EH (cell line): ENCODE measurements around the gene THAP10.
"Not testable (repeated sequence)": the region's sequence is repeated elsewhere in the genome, so short reads cannot be mapped to it uniquely, and the experiment has no call there.

ENCODE experiments used
- DNase-seq: peaks from one replicate; pipeline ENCODE4 v3.0.0-alpha.2; 2015; ENCODE audit warnings: low read depth

Gene THAP10

GRCh38 chr15:70892002-70892911, at the start of gene THAP10, which contains the start of gene LRRC49:
Gene THAP10, minus strand, starts transcription at chr15:70892433. Its CDS starts 161 bp downstream, at chr15:70892272.
Gene LRRC49, plus strand, starts transcription at chr15:70892826. Its CDS starts 69 bp downstream, at chr15:70892895.
- DNase-seq: peak; percentile 99

- DNase-seq: no peak
Measured at GRCh38 chr15:70936326-70936725, 44.1 kb upstream of the THAP10 start.

GRCh38 chr15:70935631-70936030, 43.4 kb upstream of the THAP10 start:
- DNase-seq: no peak

- no peak for DNase-seq
Measured at GRCh38 chr15:70933411-70933810, 41.2 kb upstream of the THAP10 start.

GRCh38 chr15:70932397-70932796, 40.2 kb upstream of the THAP10 start:
- no peak for DNase-seq

GRCh38 chr15:70931821-70932220, 39.6 kb upstream of the THAP10 start:
- DNase-seq: no peak

- DNase-seq: not testable (repeated sequence)
Measured at GRCh38 chr15:70926914-70927313, 34.7 kb upstream of the THAP10 start.

- peak; percentile 24 for DNase-seq
Measured at GRCh38 chr15:70923311-70924080, 31.3 kb upstream of the THAP10 start.

- no peak for DNase-seq
Measured at GRCh38 chr15:70922119-70922518, 29.9 kb upstream of the THAP10 start.

GRCh38 chr15:70920981-70921696, 28.9 kb upstream of the THAP10 start:
- DNase-seq: no peak

GRCh38 chr15:70917955-70918354, 25.7 kb upstream of the THAP10 start:
- no peak for DNase-seq

GRCh38 chr15:70916531-70916930, 24.3 kb upstream of the THAP10 start:
- DNase-seq: no peak

- no peak for DNase-seq
Measured at GRCh38 chr15:70912187-70912586, 20.0 kb upstream of the THAP10 start.

GRCh38 chr15:70910958-70911357, 18.7 kb upstream of the THAP10 start:
- no peak for DNase-seq

- DNase-seq: no peak
Measured at GRCh38 chr15:70907784-70908471, 15.7 kb upstream of the THAP10 start.

- DNase-seq: peak; percentile 82
Measured at GRCh38 chr15:70906842-70907241, 14.6 kb upstream of the THAP10 start.

GRCh38 chr15:70902107-70902506, 9.9 kb upstream of the THAP10 start:
- DNase-seq: peak; percentile 92

GRCh38 chr15:70892912-70893560, 803 bp upstream of the THAP10 start:
- peak; percentile 81 for DNase-seq

- no peak for DNase-seq
Measured at GRCh38 chr15:70882361-70882760, 9.9 kb downstream of the THAP10 start.

GRCh38 chr15:70880781-70881180, 11.5 kb downstream of the THAP10 start:
- no peak for DNase-seq

- peak; percentile 82 for DNase-seq
Measured at GRCh38 chr15:70879401-70879800, 12.8 kb downstream of the THAP10 start.
